ENCODE data around the gene FAM170B. TPM values are rescaled to one million over a fixed set of nuclear protein-coding genes. Genes with fewer than 3 reads are reported as not detected.

Gene FAM170B
- total and polyA plus RNA-seq, 5 donors, result not detected

DNA sequence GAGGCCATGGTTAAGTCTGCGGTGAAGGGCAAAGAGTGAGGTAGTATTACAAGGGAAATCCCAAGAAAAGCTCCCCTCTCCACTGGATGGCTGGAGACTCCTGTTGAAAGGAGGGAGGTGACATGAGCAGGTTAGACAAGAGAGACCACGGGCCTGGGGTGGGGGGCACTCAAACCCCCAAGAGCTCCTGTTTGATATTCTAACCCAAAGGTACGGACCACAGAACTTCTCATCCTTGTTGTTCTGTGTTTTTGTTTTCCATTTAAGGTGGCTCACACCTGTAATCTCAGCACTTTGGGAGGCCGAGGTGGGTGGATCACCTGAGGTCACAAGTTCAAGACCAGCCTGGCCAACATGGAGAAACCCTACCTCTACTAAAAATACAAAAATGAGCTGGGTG is 30.1 kb downstream of the FAM170B start:
- intact Hi-C loops (cut with DNase I), result loop anchor here in 1 of 4 donors (10.0 kb wide), 1 partner anchor 89 kb away; no protein-coding TSS in a partner anchor
- Histone ChIP-seq H3K27me3 (ENCODE audit: control insufficient read depth, insufficient read depth) (no peaks in the 10 kb centered on the region), H3K27ac (ENCODE audit: low read length) (no peak overlapping the region), H3K9me3 (ENCODE audit: control insufficient read depth, low read length) (no peaks in the 10 kb centered on the region), H3K4me1 (ENCODE audit: control insufficient read depth, insufficient read depth, low read length) (peaks cover 10% of the 10 kb centered on the region), H3K4me3 (ENCODE audit: low read length) (no peak overlapping the region)
- ATAC-seq (no peak), DNase-seq (no peak)
- WGBS, result 89% methylated on average over 4 of the region's 4 CpGs

DNA sequence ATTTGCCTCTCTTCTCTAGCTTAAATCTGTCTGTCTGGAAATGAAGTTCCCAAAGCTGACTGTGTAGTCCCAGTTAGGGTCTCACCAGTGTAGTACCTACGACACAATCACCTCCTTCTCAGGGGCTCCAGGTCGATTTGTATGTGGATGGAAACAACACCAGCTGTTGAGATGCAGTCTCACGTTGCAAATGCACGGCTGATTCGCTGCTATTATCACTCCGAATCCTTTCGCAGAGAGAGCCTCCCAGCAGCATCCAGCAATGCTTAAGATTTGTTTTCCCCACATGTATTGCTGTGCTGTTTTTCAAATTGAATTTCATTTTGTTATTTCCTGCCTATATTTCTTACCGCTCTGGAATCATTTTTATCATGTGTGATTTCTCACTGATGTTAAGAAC is 34.8 kb downstream of the FAM170B start:
- WGBS, result 87% methylated on average over 8 of the region's 8 CpGs
- no peak overlapping the region for H3K27ac ChIP-seq (ENCODE audit: low read length)

DNA sequence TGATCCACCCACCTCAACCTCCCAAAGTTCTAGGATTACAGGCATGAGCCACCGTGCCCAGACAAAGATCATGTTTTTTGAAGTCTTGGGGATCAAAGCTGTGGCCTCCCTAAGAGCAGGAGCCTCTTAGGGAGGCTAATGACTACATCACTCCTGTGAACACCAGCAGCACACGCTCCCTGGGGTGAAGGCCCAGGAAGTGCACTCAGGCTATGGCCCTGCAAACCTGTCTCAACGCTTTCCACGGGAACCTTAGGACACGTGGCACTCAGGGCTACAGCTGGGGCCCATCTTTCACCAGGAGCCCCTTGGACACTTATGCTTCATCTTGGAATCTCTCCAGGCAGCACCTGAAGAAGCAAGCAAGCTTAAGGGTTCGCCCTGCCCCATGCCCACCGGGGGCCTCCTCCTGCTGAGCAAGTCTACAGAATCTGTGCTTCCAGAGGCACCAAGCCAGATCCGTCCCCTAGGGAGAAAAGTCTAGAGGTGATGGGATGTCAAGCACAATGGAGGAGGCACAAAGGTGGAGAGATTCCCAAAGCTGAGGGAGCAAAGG is 36.9 kb downstream of the FAM170B start:
- DNase-seq (peak in 1 of 3 donors; percentile 7), ATAC-seq (no peak)
- Histone ChIP-seq H3K9me3 (ENCODE audit: control insufficient read depth, low read length) (no peaks in the 10 kb centered on the region), H3K4me3 (ENCODE audit: low read length) (no peak overlapping the region), H3K27me3 (ENCODE audit: control insufficient read depth, insufficient read depth) (no peaks in the 10 kb centered on the region), H3K4me1 (ENCODE audit: control insufficient read depth, insufficient read depth, low read length) (peaks cover 11% of the 10 kb centered on the region), H3K27ac (ENCODE audit: low read length) (no peak overlapping the region)
- intact Hi-C loops (cut with DNase I), result no loop called here
- 87% methylated on average over 8 of the region's 8 CpGs for WGBS

More for the DNA sequence above, 34.8 kb downstream of the FAM170B start:
- H3K9me3 ChIP-seq (ENCODE audit: control insufficient read depth, low read length), result no peaks in the 10 kb centered on the region
- DNase-seq (no peak), ATAC-seq (no peak)
- no peak overlapping the region for H3K4me3 ChIP-seq (ENCODE audit: low read length)
- intact Hi-C loops (cut with DNase I), result no loop called here
- H3K27me3 ChIP-seq (ENCODE audit: control insufficient read depth, insufficient read depth), result no peaks in the 10 kb centered on the region
- peaks cover 10% of the 10 kb centered on the region for H3K4me1 ChIP-seq (ENCODE audit: control insufficient read depth, insufficient read depth, low read length)

DNA sequence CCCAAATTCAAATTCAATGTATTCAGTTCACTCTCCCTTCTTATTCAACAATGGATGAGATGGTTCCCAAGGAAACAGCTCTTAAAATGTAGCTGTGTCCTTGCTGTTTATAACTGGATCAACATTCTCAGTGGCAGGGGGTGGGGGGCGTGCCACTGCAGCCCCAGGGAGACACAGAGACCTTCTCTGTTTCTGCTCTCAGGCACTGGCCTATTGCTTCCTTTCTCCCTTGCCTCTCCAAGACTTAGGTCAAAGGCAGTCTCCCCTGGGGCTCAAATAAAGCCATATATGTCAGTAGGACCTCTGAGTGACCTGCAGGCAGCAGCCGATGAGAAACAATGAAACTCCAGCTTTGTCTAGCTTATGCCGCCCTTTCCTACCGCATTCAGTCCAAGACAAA is 39.2 kb downstream of the FAM170B start:
- ATAC-seq (peak; percentile 48 to 94), DNase-seq (peak in 1 of 3 donors; percentile 44)
- Histone ChIP-seq H3K27ac (ENCODE audit: low read length) (no peak overlapping the region), H3K4me1 (ENCODE audit: control insufficient read depth, insufficient read depth, low read length) (peaks cover 26% of the 10 kb centered on the region), H3K4me3 (ENCODE audit: low read length) (no peak overlapping the region), H3K27me3 (ENCODE audit: control insufficient read depth, insufficient read depth) (no peaks in the 10 kb centered on the region), H3K9me3 (ENCODE audit: control insufficient read depth, low read length) (no peaks in the 10 kb centered on the region)
- WGBS, result 57% methylated on average over 4 of the region's 4 CpGs
- intact Hi-C loops (cut with DNase I), result no loop called here

DNA sequence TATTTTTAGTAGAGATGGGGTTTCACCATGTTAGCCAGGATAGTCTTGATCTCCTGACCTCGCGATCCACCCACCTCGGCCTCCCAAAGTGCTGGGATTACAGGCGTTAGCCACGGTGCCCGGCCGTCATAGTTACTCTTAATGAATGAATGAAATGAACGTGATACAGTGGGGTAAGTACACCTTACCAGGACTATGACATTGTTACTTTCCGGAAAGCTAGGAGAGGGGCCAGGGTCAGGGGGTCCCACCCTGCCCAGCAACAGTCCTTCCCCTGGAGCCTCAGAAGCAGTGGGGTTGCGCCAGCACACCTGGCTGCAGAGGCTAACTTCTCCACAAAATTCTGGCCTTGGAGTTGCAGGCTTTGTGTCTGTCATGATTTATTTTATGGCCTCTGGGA is 39.9 kb downstream of the FAM170B start:
- Histone ChIP-seq H3K27me3 (ENCODE audit: control insufficient read depth, insufficient read depth) (no peaks in the 10 kb centered on the region), H3K9me3 (ENCODE audit: control insufficient read depth, low read length) (no peaks in the 10 kb centered on the region), H3K4me3 (ENCODE audit: low read length) (no peak overlapping the region), H3K27ac (ENCODE audit: low read length) (no peak overlapping the region), H3K4me1 (ENCODE audit: control insufficient read depth, insufficient read depth, low read length) (peaks cover 29% of the 10 kb centered on the region)
- ATAC-seq (no peak), DNase-seq (peak in 1 of 3 donors; percentile 2)
- WGBS, result 96% methylated on average over 10 of the region's 10 CpGs
- intact Hi-C loops (cut with DNase I), result no loop called here

DNA sequence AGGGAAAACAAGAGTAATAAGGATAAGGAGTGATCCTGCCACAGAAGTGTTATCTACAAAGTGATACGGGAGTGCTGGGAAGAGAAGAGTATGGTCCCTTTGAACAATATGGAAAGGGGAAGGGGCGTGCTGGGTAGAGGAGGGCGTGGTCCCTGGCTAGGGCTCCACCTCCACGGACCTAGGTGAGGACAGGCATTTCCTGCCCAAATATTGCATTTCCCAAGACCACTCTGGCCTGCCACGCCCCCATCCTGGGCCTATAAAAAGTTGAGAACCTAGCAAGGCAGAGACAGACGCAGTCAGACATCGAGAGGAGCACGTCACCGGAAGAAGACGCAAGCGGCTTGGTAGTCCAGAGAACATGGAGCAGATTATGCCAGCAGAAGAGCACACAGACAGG is 41.3 kb downstream of the FAM170B start:
- Histone ChIP-seq H3K4me1 (ENCODE audit: control insufficient read depth, insufficient read depth, low read length) (peaks cover 26% of the 10 kb centered on the region), H3K9me3 (ENCODE audit: control insufficient read depth, low read length) (no peaks in the 10 kb centered on the region), H3K27ac (ENCODE audit: low read length) (no peak overlapping the region), H3K4me3 (ENCODE audit: low read length) (no peak overlapping the region), H3K27me3 (ENCODE audit: control insufficient read depth, insufficient read depth) (no peaks in the 10 kb centered on the region)
- WGBS, result 88% methylated on average over 11 of the region's 11 CpGs
- intact Hi-C loops (cut with DNase I), result no loop called here
- DNase-seq, result peak in 1 of 3 donors; percentile 4
- no peak for ATAC-seq

DNA sequence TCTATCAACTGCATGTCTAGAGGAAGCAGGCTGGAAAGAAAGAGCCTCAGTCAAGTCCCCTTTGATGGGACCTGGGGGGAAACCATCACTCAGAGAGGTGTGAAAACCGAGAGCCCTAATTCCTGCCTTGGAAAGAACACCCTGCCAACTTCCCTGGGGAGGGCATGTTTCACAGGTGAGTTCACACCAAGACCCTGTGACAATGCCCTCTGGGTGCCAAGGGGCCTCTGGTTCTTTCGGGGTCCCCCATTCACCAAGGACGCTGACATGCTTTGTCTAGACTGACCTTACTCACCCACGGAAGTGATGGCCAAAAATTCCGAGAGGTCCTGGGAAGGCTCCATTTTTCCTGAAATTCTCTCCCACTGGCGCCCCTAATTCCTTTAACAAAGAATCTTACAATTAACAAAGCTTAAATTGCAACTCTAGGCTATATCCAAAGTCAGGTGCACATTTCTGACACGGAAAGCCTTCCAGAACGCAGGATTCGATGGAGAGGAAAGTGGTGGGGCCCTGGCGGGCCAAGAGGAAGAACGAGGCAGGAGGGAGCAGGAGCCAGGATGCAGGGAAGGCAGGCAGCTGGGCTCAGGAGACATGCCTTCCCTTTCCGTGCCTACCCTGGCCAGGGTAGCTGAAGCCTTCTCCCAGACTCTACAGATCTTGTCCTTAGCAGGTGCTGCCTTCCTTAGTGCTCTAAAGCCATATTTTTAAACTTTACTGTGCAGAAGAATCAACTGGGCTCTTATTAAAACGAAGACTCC is 42.2 kb downstream of the FAM170B start:
- peaks cover 22% of the 10 kb centered on the region for H3K4me1 ChIP-seq (ENCODE audit: control insufficient read depth, insufficient read depth, low read length)
- no peak overlapping the region for H3K4me3 ChIP-seq (ENCODE audit: low read length)
- 93% methylated on average over 13 of the region's 13 CpGs for WGBS

DNA sequence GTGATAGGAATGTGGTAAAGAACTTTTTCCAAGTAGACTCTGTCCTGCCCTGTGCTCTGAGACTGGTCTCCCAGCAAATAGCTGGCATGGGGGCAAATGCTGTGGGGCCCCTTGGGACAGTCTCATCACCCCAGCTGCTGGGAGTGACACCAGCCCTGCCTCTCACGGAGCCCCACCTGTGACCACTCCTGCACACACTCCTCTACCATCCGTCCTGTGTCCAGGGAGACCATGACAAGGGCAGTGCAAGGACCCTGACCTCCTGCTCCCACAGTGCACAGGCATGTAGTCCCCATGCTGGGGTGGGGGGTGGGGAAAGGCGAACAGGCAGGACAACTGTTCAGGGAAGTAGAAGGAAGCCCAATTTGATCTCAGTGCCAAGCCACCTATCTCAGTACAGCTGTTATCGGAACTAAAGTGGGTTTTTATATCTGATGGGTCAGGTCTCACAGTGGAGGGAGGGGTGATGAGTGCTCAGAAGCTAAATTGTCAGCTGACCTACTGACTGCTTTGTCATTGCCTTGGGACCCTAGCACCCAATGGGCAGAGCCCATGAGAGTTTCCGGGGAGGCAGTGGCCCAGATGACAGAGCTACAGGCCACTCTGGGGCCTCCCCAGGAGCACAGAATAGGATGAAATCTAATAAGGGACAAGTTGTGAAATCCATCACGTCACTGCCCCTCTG is 43.0 kb downstream of the FAM170B start:
- Histone ChIP-seq H3K4me3 (ENCODE audit: low read length) (no peak overlapping the region), H3K4me1 (ENCODE audit: control insufficient read depth, insufficient read depth, low read length) (peaks cover 22% of the 10 kb centered on the region), H3K27ac (ENCODE audit: low read length) (no peak overlapping the region), H3K27me3 (ENCODE audit: control insufficient read depth, insufficient read depth) (no peaks in the 10 kb centered on the region), H3K9me3 (ENCODE audit: control insufficient read depth, low read length) (no peaks in the 10 kb centered on the region)
- ATAC-seq (no peak), DNase-seq (peak in 1 of 3 donors; percentile 6)
- WGBS, result 75% methylated on average over 6 of the region's 6 CpGs
- intact Hi-C loops (cut with DNase I), result no loop called here

More for the DNA sequence above, 42.2 kb downstream of the FAM170B start:
- DNase-seq (peak in 1 of 3 donors; percentile 6), ATAC-seq (no peak)
- intact Hi-C loops (cut with DNase I), result no loop called here
- H3K9me3 ChIP-seq (ENCODE audit: control insufficient read depth, low read length), result no peaks in the 10 kb centered on the region
- H3K27me3 ChIP-seq (ENCODE audit: control insufficient read depth, insufficient read depth), result no peaks in the 10 kb centered on the region
- no peak overlapping the region for H3K27ac ChIP-seq (ENCODE audit: low read length)

DNA sequence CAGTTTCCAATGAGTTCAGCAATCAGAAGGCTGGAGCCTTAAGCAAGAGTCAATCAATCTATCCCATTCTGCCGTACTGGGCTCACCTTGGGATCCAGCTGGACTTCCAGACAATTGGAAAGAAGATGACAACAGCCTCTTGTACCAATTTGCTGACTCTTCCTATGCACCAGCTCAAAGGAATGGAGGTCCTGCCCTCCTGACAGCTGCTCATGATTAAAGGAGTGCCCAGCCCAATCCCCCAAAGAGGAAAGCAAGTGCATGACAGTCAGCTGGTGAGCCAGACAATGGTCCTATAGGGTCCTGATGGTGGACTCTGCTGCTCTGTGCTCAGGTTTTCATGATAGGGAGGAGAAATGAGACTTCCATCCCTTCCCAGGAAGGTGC is 43.6 kb downstream of the FAM170B start:
- no peaks in the 10 kb centered on the region for H3K27me3 ChIP-seq (ENCODE audit: control insufficient read depth, insufficient read depth)
- H3K4me3 ChIP-seq (ENCODE audit: low read length), result no peak overlapping the region
- H3K27ac ChIP-seq (ENCODE audit: low read length), result peak overlapping the region; percentile 18
- peaks cover 20% of the 10 kb centered on the region for H3K4me1 ChIP-seq (ENCODE audit: control insufficient read depth, insufficient read depth, low read length)
- DNase-seq (no peak), ATAC-seq (no peak)
- no peaks in the 10 kb centered on the region for H3K9me3 ChIP-seq (ENCODE audit: control insufficient read depth, low read length)
- intact Hi-C loops (cut with DNase I), result no loop called here
- WGBS, result 45% methylated on average over 1 of the region's 1 CpG

DNA sequence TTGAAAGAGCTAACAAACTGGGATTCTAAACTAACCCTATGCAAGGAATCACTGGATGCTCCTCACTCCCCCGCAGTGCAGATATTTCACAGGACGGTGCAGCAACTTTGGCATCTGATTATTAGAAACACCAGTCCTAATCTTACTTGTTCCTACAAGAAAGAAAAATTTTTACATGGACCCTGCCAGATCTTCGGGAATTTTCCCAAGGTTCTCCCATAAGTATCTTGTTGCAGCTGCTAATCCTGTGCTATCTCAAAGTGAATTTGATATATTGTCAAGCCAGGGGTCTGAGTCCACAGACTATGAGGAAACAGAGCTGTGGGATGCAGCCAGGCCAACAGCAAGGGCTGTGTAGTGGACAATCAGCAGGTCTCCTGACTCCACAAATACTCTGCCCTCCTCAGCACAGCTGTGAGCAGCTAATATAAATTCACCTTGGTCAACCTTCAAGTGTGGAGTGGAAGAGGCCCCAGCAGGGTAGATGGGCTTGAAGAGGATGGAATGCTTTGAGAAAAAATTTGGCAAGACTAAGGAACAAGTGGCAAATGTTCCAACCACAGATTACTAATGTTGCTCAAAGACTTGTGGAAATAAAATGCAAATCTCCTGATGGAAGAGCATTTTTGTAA is 44.1 kb downstream of the FAM170B start:
- Histone ChIP-seq H3K27me3 (ENCODE audit: control insufficient read depth, insufficient read depth) (no peaks in the 10 kb centered on the region), H3K27ac (ENCODE audit: low read length) (no peak overlapping the region), H3K4me3 (ENCODE audit: low read length) (no peak overlapping the region), H3K4me1 (ENCODE audit: control insufficient read depth, insufficient read depth, low read length) (peaks cover 20% of the 10 kb centered on the region), H3K9me3 (ENCODE audit: control insufficient read depth, low read length) (no peaks in the 10 kb centered on the region)
- ATAC-seq (peak; percentile 53 to 69), DNase-seq (peak in 1 of 3 donors; percentile 24)
- intact Hi-C loops (cut with DNase I), result no loop called here
- WGBS, result 33% methylated on average over 3 of the region's 3 CpGs

DNA sequence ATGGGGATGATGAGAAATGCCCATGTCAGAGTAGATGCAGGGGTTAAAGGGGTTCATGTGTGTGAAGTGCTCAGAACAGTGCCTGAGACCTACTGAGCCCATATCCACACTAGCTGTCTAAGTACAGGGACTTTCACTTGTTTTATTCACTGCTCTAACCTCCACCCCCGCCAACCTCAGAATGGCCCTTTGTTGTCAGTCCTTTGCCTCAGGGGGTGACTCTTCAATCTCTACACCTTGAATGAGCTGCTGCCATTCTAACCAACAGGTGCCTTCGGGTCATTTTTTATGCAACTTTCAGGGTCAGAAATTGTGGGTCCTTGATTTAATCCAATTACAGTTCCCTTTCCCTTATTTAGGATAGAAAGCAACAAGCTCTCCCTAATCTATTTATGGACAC is 44.7 kb downstream of the FAM170B start:
- Histone ChIP-seq H3K27ac (ENCODE audit: low read length) (peak overlapping the region; percentile 36), H3K4me3 (ENCODE audit: low read length) (no peak overlapping the region), H3K27me3 (ENCODE audit: control insufficient read depth, insufficient read depth) (no peaks in the 10 kb centered on the region), H3K4me1 (ENCODE audit: control insufficient read depth, insufficient read depth, low read length) (peaks cover 20% of the 10 kb centered on the region), H3K9me3 (ENCODE audit: control insufficient read depth, low read length) (no peaks in the 10 kb centered on the region)
- no peak for DNase-seq
- intact Hi-C loops (cut with DNase I), result no loop called here
- WGBS, result 81% methylated on average over 2 of the region's 2 CpGs
- ATAC-seq, result no peak

All from right cardiac atrium (tissue), 5 donors.